22Rv1 (cell line): ENCODE measurements around the gene SNX33.
"Not testable (repeated sequence)": the region's sequence is repeated elsewhere in the genome, so short reads cannot be mapped to it uniquely, and the experiment has no call there.

Source experiments
- H3K27ac ChIP-seq: fragments of 450-650 bp; 2 replicates; pipeline ENCODE4 v1.5.1; 2017
- CTCF ChIP-seq: fragments of 450-650 bp; IDR thresholded peaks from 2 replicates; pipeline ENCODE4 v1.5.1; 2017; ENCODE audit warnings: mild to moderate bottlenecking
- ZFX ChIP-seq: fragments of 450-650 bp; IDR thresholded peaks from 2 replicates; pipeline ENCODE4 v1.6.1; 2017; ENCODE audit warnings: antibody characterized with exemption, borderline replicate concordance

SNX33 gene

GRCh38 chr15:75682181-75683135 is 34.7 kb downstream of the SNX33 start:
- H3K27ac ChIP-seq = no peak overlapping the region
- TF ChIP-seq ZFX = no peak
- no peak for TF ChIP-seq CTCF

- TF ChIP-seq CTCF = peak; percentile 81
- not testable (repeated sequence) for H3K27ac ChIP-seq
Observed at GRCh38 chr15:75683646-75684312, 36.1 kb downstream of the SNX33 start.

- H3K27ac ChIP-seq = no peak overlapping the region
- TF ChIP-seq CTCF = no peak
Observed at GRCh38 chr15:75684648-75685047, 36.9 kb downstream of the SNX33 start.

GRCh38 chr15:75685195-75685594 is 37.5 kb downstream of the SNX33 start:
- no peak for TF ChIP-seq CTCF
- TF ChIP-seq ZFX = no peak
- no peak overlapping the region for H3K27ac ChIP-seq

GRCh38 chr15:75686212-75686642 is 38.5 kb downstream of the SNX33 start:
- not testable (repeated sequence) for H3K27ac ChIP-seq
- peak; percentile 65 for TF ChIP-seq CTCF

- H3K27ac ChIP-seq = no peak overlapping the region
- no peak for TF ChIP-seq CTCF
- TF ChIP-seq ZFX = no peak
Observed at GRCh38 chr15:75687486-75688277, 40.0 kb downstream of the SNX33 start.
